DMS53 (cell line): ENCODE results near the gene IQSEC1.

Experiments
- DNase-seq: peaks from one replicate; lab custom pipeline; 2025; lab: John Stamatoyannopoulos, UW

Gene IQSEC1

GRCh38 chr3:12984023-12984823 lies 89.0 kb downstream of the IQSEC1 start:
- peak; percentile 66 for DNase-seq

GRCh38 chr3:12983319-12983718 lies 89.9 kb downstream of the IQSEC1 start:
- DNase-seq, result no peak

- DNase-seq, result no peak
Measured at GRCh38 chr3:12982619-12983101, 90.6 kb downstream of the IQSEC1 start.

- no peak for DNase-seq
Measured at GRCh38 chr3:12981306-12982275, 91.6 kb downstream of the IQSEC1 start.

GRCh38 chr3:12980596-12981290 lies 92.5 kb downstream of the IQSEC1 start:
- no peak for DNase-seq

- peak; percentile 0 for DNase-seq
Measured at GRCh38 chr3:12979947-12980487, 93.2 kb downstream of the IQSEC1 start.

GRCh38 chr3:12979151-12979946 lies 93.9 kb downstream of the IQSEC1 start:
- DNase-seq, result no peak

- DNase-seq, result no peak
Measured at GRCh38 chr3:12978682-12979081, 94.5 kb downstream of the IQSEC1 start.

GRCh38 chr3:12977117-12977808 lies 96.0 kb downstream of the IQSEC1 start:
- no peak for DNase-seq

- DNase-seq, result no peak
Measured at GRCh38 chr3:12975748-12976522, 97.3 kb downstream of the IQSEC1 start.

- DNase-seq, result no peak
Measured at GRCh38 chr3:12974819-12975218, 98.4 kb downstream of the IQSEC1 start.

GRCh38 chr3:12974334-12974733 lies 98.9 kb downstream of the IQSEC1 start:
- no peak for DNase-seq

- DNase-seq, result no peak
Measured at GRCh38 chr3:12973827-12974226, 99.4 kb downstream of the IQSEC1 start.

- no peak for DNase-seq
Measured at GRCh38 chr3:12972781-12973702, 100.2 kb downstream of the IQSEC1 start.

GRCh38 chr3:12972043-12972442 lies 101.2 kb downstream of the IQSEC1 start:
- DNase-seq, result no peak

GRCh38 chr3:12970684-12971083 lies 102.5 kb downstream of the IQSEC1 start:
- DNase-seq, result peak; percentile 53

- DNase-seq, result no peak
Measured at GRCh38 chr3:12969486-12969885, 103.7 kb downstream of the IQSEC1 start.

- DNase-seq, result no peak
Measured at GRCh38 chr3:12968541-12968940, 104.7 kb downstream of the IQSEC1 start.
